HepG2 (cell line): ENCODE measurements around the gene RPS8.
A peak's percentile ranks its signal among the peaks of the same experiment; 100 is the strongest.

Experiments
- BHLHE40 ChIP-seq: IDR thresholded peaks from 2 replicates; pipeline ENCODE4 v1.6.1; 2011; ENCODE audit warnings: low read length, improper control_type of control experiment
- EZH2 ChIP-seq: conservative IDR thresholded peaks from 2 replicates; pipeline ENCODE4 v1.6.1; 2012; ENCODE audit warnings: mild to moderate bottlenecking, low read depth, low read length, moderate library complexity
- HMGXB4 ChIP-seq, 2 experiments: sonication (generic) in 1 of 2; formaldehyde crosslinking in 1 of 2; IDR thresholded peaks; 2 replicates each; pipeline versions ENCODE4 v1.4.0 to v1.6.1; 2018 to 2020; ENCODE audit warnings: missing genetic modification reagents in 2 of 2, borderline replicate concordance in 1 of 2, low read depth in 1 of 2, mild to moderate bottlenecking in 1 of 2, missing biosample characterization in 1 of 2
- SMC3 ChIP-seq: IDR thresholded peaks from 2 replicates; pipeline ENCODE4 v1.6.1; 2011; ENCODE audit warnings: low read length, improper control_type of control experiment
- UBTF ChIP-seq: sonication (generic); formaldehyde crosslinking; IDR thresholded peaks from 2 replicates; pipeline ENCODE4 v1.4.0; 2020; ENCODE audit warnings: mild to moderate bottlenecking, missing genetic modification reagents
- ZC3H13 ChIP-seq: sonication (generic); formaldehyde crosslinking; IDR thresholded peaks from 2 replicates; pipeline ENCODE4 v1.8.1; 2023; ENCODE audit warnings: mild to moderate bottlenecking, missing genetic modification reagents, moderate library complexity
- ZNF318 ChIP-seq: sonication (generic); formaldehyde crosslinking; IDR thresholded peaks from 2 replicates; pipeline ENCODE4 v1.4.0; 2020; ENCODE audit warnings: mild to moderate bottlenecking, missing genetic modification reagents
- ZNF569 ChIP-seq: sonication (generic); formaldehyde crosslinking; IDR thresholded peaks from 2 replicates; pipeline ENCODE4 v1.5.0; 2020; ENCODE audit warnings: mild to moderate bottlenecking, missing genetic modification reagents, moderate library complexity, borderline replicate concordance
- ZNF713 ChIP-seq: sonication (generic); formaldehyde crosslinking; IDR thresholded peaks from 2 replicates; pipeline ENCODE4 v1.4.0; 2020; ENCODE audit warnings: mild to moderate bottlenecking, missing genetic modification reagents
- ZNF761 ChIP-seq: sonication (generic); formaldehyde crosslinking; conservative IDR thresholded peaks from 2 replicates; pipeline ENCODE4 v1.4.0; 2020; ENCODE audit warnings: mild to moderate bottlenecking, missing genetic modification reagents
- TF ChIP-seq, protein P1 (sequence below): sonication (generic); formaldehyde crosslinking; IDR thresholded peaks from 2 replicates; pipeline ENCODE4 v1.5.0; 2020; ENCODE audit warnings: mild to moderate bottlenecking, missing genetic modification reagents, moderate library complexity
- TF ChIP-seq, protein P2 (sequence below): sonication (generic); formaldehyde crosslinking; IDR thresholded peaks from 2 replicates; pipeline ENCODE4 v1.4.0; 2020; ENCODE audit warnings: missing genetic modification reagents

GRCh38 chr1:44775930-44776729, 790 bp downstream of the RPS8 start:
- TF ChIP-seq ZNF713 (CRISPR knock-in tag) = no peak
- TF ChIP-seq SMC3 = no peak
- 0 out of 2 replicates have a peak, but pooled peaks have one; percentile 2 for TF ChIP-seq ZNF318 (CRISPR knock-in tag)
- TF ChIP-seq ZNF569 (CRISPR knock-in tag) = no peak
- TF ChIP-seq, protein P1, sequence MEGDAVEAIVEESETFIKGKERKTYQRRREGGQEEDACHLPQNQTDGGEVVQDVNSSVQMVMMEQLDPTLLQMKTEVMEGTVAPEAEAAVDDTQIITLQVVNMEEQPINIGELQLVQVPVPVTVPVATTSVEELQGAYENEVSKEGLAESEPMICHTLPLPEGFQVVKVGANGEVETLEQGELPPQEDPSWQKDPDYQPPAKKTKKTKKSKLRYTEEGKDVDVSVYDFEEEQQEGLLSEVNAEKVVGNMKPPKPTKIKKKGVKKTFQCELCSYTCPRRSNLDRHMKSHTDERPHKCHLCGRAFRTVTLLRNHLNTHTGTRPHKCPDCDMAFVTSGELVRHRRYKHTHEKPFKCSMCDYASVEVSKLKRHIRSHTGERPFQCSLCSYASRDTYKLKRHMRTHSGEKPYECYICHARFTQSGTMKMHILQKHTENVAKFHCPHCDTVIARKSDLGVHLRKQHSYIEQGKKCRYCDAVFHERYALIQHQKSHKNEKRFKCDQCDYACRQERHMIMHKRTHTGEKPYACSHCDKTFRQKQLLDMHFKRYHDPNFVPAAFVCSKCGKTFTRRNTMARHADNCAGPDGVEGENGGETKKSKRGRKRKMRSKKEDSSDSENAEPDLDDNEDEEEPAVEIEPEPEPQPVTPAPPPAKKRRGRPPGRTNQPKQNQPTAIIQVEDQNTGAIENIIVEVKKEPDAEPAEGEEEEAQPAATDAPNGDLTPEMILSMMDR = no peak
- TF ChIP-seq, protein P2, sequence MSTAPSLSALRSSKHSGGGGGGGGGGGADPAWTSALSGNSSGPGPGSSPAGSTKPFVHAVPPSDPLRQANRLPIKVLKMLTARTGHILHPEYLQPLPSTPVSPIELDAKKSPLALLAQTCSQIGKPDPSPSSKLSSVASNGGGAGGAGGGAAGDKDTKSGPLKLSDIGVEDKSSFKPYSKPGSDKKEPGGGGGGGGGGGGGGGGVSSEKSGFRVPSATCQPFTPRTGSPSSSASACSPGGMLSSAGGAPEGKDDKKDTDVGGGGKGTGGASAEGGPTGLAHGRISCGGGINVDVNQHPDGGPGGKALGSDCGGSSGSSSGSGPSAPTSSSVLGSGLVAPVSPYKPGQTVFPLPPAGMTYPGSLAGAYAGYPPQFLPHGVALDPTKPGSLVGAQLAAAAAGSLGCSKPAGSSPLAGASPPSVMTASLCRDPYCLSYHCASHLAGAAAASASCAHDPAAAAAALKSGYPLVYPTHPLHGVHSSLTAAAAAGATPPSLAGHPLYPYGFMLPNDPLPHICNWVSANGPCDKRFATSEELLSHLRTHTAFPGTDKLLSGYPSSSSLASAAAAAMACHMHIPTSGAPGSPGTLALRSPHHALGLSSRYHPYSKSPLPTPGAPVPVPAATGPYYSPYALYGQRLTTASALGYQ (CRISPR knock-in tag) = no peak
- no peak; a peak in 1 of 4 replicates for TF ChIP-seq HMGXB4 (CRISPR knock-in tag; IDR thresholded peaks at IDR 0.05; ENCODE audit: borderline replicate concordance in 1 of 2, low read depth in 1 of 2)
- no peak for TF ChIP-seq UBTF (CRISPR knock-in tag)
- TF ChIP-seq EZH2 = no peak
- TF ChIP-seq ZNF761 (CRISPR knock-in tag) = peak; percentile 41; the same call in 1 of the 2 replicates
- no peak for TF ChIP-seq BHLHE40
- no peak for TF ChIP-seq ZC3H13 (CRISPR knock-in tag)
